SU-DHL-6 (cell line): ENCODE data around the gene P4HB.

ENCODE experiments used
- CTCF ChIP-seq: fragments of 200-600 bp; sonication (generic); IDR thresholded peaks from one replicate; pipeline ENCODE4 v1.5.1; 2017; ENCODE audit warnings: antibody characterized with exemption, mild to moderate bottlenecking, low read length, moderate library complexity; ENCODE audit not compliant: insufficient read depth, poor library complexity, severe bottlenecking
- EZH2phosphoT487 ChIP-seq: fragments of 200-600 bp; sonication (generic), shearing (Covaris generic); conservative IDR thresholded peaks from 2 replicates; pipeline ENCODE4 v1.6.1; 2018; ENCODE audit warnings: mild to moderate bottlenecking, antibody characterized with exemption, low read length, moderate library complexity, mixed read lengths

GRCh38 chr17:81900181-81900820 lies 40.0 kb upstream of the P4HB start:
- TF ChIP-seq CTCF (no peak), EZH2phosphoT487 (no peak)
